ENCODE data around the gene DDIT4.

Gene DDIT4

DNA sequence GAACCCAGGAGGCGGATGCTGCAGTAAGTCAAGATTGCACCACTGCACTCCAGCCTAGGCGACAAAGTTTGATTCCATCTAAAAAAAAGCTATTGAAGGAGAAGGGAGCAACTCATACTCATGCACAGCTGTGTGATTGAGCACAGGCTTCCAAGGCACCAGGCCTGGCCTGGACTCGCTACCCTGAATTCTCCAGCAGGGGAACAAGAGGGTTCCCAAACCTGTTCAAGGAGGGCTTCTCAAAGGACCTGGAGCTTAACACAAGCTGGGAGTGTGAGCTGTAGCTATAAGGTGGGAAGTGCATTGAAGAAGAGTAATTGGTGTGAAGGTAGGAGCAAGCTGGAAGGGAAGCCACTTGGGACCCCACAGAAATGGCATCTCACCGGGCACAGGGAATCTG lies 15.1 kb upstream of the DDIT4 start:
- DNase-seq (ENCODE audit: low read depth) = no peak
- TF ChIP-seq, protein P1, sequence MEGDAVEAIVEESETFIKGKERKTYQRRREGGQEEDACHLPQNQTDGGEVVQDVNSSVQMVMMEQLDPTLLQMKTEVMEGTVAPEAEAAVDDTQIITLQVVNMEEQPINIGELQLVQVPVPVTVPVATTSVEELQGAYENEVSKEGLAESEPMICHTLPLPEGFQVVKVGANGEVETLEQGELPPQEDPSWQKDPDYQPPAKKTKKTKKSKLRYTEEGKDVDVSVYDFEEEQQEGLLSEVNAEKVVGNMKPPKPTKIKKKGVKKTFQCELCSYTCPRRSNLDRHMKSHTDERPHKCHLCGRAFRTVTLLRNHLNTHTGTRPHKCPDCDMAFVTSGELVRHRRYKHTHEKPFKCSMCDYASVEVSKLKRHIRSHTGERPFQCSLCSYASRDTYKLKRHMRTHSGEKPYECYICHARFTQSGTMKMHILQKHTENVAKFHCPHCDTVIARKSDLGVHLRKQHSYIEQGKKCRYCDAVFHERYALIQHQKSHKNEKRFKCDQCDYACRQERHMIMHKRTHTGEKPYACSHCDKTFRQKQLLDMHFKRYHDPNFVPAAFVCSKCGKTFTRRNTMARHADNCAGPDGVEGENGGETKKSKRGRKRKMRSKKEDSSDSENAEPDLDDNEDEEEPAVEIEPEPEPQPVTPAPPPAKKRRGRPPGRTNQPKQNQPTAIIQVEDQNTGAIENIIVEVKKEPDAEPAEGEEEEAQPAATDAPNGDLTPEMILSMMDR (conservative IDR thresholded peaks at IDR 0.05; ENCODE audit: low read depth, low read length) = no peak
- no peak overlapping the region for H3K4me3 ChIP-seq (ENCODE audit: low read depth, low read length)

DNA sequence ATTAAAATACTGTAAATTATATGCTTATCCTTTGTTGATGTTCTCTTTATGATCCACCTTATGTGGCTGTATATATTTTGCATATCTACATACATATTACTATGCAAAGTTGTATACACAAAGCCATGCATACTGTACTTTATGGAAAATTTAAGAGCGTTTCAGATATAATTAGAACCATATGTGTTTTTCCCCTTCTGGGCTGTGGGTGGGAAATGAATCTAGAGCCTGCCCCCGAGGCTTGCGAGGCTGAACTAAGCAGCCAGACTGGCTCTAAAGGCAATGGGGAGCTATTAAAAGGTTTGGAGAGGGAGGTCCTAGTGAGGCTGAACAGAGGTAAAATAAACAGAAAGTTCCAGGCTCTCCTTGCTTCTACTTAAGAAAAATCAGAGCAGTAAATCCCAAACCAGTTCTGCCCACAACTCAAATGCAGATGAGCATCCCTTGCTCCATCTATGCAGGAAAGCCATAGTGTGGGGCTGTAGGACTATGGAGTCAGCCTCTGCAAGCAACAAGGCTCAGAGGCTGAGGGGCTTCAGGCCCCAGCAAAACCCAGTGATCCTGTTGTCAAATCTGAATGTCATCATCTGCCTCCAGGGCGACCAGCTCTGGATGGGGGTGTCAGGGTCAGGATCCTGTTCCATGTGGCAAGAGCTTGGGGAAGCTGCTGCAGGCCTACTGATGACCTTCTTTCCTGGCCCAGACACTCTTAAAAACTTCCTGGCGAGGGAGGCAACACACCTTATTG lies 14.1 kb upstream of the DDIT4 start:
- peak; percentile 86 for DNase-seq (ENCODE audit: low read depth)

DNA sequence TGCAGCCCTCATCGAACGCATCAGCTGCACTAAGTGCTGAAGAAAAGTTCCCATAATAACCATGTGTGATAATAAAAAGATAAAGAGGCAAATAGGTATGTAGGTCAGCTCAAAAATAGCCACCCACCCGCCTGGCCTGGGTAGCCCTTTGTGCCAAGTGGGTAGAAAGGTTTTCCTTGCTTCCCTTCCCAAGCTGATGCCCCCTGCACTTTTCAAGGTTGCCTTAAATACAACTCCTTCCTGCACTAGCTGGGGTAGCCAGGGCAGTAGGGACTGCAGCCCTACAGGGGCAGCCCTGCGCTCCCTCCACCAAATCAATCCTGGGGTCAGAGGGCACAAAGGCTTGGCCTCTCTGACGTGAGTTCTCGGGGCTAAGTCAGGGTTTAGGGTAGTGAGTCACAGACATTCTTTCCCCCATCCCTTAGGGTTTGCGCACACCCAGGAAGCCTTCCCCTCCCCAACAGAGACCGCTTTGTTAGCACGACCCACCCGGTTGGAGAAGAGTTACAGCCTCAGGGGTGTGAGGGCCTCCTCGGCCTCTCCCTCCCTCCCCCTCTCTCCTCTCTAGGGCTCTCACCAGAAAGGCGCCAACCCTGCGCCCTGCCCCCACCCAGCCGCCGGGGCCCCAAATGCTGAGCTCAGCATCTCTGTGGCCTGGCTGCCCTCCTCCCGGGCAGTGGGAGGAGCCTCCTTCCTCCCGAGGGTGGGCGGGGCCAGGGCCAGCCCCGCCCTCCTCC lies 13.3 kb upstream of the DDIT4 start:
- DNase-seq (ENCODE audit: low read depth) = peak; percentile 94
- TF ChIP-seq, protein P1 (conservative IDR thresholded peaks at IDR 0.05; ENCODE audit: low read depth, low read length) = no peak
- H3K4me3 ChIP-seq (ENCODE audit: low read depth, low read length) = peak overlapping the region; percentile 57

More for the DNA sequence above, 14.1 kb upstream of the DDIT4 start:
- H3K4me3 ChIP-seq (ENCODE audit: low read depth, low read length) = no peak overlapping the region
- TF ChIP-seq, protein P1 (conservative IDR thresholded peaks at IDR 0.05; ENCODE audit: low read depth, low read length) = no peak

GRCh38 chr10:72260976-72261783 lies 12.5 kb upstream of the DDIT4 start:
- TF ChIP-seq, protein P1 (conservative IDR thresholded peaks at IDR 0.05; ENCODE audit: low read depth, low read length) = peak; percentile 28
- no peak for DNase-seq (ENCODE audit: low read depth)
- H3K4me3 ChIP-seq (ENCODE audit: low read depth, low read length) = peak overlapping the region; percentile 57

DNA sequence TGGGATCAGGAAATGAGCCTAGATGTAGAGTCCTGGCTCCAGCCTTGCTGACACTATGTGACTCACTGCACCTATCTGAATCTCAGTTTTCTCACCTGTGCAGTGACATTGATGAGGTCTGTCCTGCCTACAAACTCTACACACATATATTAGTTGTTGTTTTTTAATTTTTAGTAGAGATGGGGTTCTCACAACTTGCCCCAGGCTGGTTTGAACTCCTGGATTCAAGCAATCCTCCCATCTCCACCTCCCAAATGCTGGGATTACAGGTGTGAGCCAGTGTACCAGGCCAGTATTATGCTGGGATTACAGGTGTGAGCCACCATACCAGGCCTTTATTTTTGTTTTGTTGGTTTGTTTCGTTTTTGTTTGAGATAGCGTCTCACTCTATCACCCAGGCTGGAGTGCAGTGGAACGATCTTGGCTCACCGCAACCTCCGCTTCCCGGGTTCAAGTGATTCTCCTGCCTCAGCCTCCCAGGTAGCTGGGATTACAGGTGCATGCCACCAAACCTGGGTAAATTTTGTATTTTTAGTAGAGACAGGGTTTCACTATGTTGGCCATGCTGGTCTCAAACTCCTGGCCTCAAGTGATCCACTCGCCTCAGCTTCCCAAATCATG lies 11.8 kb upstream of the DDIT4 start:
- TF ChIP-seq, protein P1 (conservative IDR thresholded peaks at IDR 0.05; ENCODE audit: low read depth, low read length) = no peak
- H3K4me3 ChIP-seq (ENCODE audit: low read depth, low read length) = no peak overlapping the region
- DNase-seq (ENCODE audit: low read depth) = no peak

DNA sequence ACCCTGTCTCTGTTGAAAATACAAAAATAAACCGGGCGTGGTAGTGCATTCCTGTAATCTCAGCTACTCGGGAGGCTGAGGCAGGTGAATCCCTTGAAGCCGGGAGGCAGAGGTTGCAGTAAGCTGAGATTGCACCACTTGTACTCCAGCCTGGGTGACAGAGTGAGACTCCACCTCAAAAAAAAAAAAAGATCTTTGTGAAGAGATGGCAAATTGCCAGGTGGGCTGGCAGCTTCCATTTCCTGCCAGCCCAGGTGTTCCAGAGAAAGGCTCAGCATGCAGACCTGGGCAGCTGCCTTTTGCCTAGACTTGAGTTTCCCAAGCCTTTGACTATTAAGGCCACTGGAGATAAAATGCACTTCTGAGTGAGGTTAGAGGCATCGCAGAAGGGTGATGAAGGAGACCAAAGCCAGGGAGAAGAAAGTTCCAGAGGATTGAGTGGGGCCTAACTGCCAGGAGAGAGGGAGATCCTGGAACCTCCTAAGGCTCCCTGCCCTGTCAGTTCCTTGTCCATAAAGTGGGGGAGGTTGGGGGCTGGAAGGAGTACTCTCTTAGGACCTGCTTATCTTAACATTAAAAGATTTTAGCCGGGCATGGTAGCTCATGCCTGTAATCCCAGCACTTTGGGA lies 10.0 kb upstream of the DDIT4 start:
- H3K4me3 ChIP-seq (ENCODE audit: low read depth, low read length) = no peak overlapping the region
- no peak for DNase-seq (ENCODE audit: low read depth)
- TF ChIP-seq, protein P1 (conservative IDR thresholded peaks at IDR 0.05; ENCODE audit: low read depth, low read length) = no peak

Data from choroid plexus epithelial cell (primary cell).